Measurements from ENCODE around the gene GSK3B.

- no peak for TF ChIP-seq CTCF (conservative IDR thresholded peaks at IDR 0.05 in 1 of 2, IDR thresholded peaks at IDR 0.05 in 1 of 2; ENCODE audit: low read depth in 1 of 2, low read length in 2 of 2)
- TF ChIP-seq EZH2 (IDR thresholded peaks at IDR 0.05; ENCODE audit: low read length, missing control alignments) = no peak
These were observed 143.5 kb downstream of the GSK3B start for GRCh38 chr3:119950666-119951325.

Data from fibroblast of lung (primary cell).